ENCODE results near the gene PRKCD. TPM values are rescaled to one million over a fixed set of nuclear protein-coding genes. Genes with fewer than 3 reads are reported as not detected.

PRKCD gene
- total and polyA plus RNA-seq, 11 donors, result 5.3 to 44.5 (median 11.6) TPM

- peak; percentile 46 to 76 (median 53) for DNase-seq
- intact Hi-C loops (cut with DNase I), result loop anchor here (1.0 to 5.0 kb wide), 5 partner anchors 61 to 82 kb away; partner anchors contain the start of gene RFT1 (in 6 of the 10)
- TF ChIP-seq CTCF (IDR thresholded peaks at IDR 0.05) (peak; percentile 95 to 100 (median 99)), POLR2A (IDR thresholded peaks at IDR 0.05) (no peak)
- 26 to 29% (median 27%) methylated on average over 23 to 36 of the region's 36 CpGs for WGBS, 4 donors
- H3K27me3 ChIP-seq, result no peaks in the 10 kb centered on the region
- ATAC-seq, result peak in 3 of 4 donors; percentile 61 to 76 (median 74)
- H3K9me3 ChIP-seq, result no peaks in the 10 kb centered on the region
- peaks cover 0 to 36% (median 3%) of the 10 kb centered on the region in 9 donors for H3K36me3 ChIP-seq
- H3K4me3 ChIP-seq, result no peak overlapping the region
- peaks cover 0 to 49% (median 22%) of the 10 kb centered on the region in 12 donors for H3K4me1 ChIP-seq
- no peak overlapping the region for H3K27ac ChIP-seq
Measured at GRCh38 chr3:53195602-53196574, 34.9 kb downstream of the PRKCD start.

GRCh38 chr3:53196575-53197407, 35.8 kb downstream of the PRKCD start:
- no peaks in the 10 kb centered on the region for H3K9me3 ChIP-seq
- no peak overlapping the region for H3K4me3 ChIP-seq
- intact Hi-C loops (cut with DNase I), result loop anchor here (1.0 to 5.0 kb wide), 5 partner anchors 62 to 82 kb away; partner anchors contain the start of gene RFT1 (in 6 of the 10)
- DNase-seq (no peak), ATAC-seq (no peak)
- peaks cover 0 to 49% (median 22%) of the 10 kb centered on the region in 12 donors for H3K4me1 ChIP-seq
- H3K36me3 ChIP-seq, result peaks cover 0 to 27% (median 0%) of the 10 kb centered on the region in 9 donors
- no peak overlapping the region for H3K27ac ChIP-seq
- 61 to 66% (median 66%) methylated on average over 16 to 17 of the region's 17 CpGs for WGBS, 4 donors
- TF ChIP-seq CTCF (IDR thresholded peaks at IDR 0.05) (peak in 2 of 12 donors; percentile 9 to 16), POLR2A (IDR thresholded peaks at IDR 0.05) (no peak)
- H3K27me3 ChIP-seq, result no peaks in the 10 kb centered on the region

- no peak for TF ChIP-seq CTCF (IDR thresholded peaks at IDR 0.05)
- no peak for TF ChIP-seq POLR2A (IDR thresholded peaks at IDR 0.05)
- intact Hi-C loops (cut with DNase I), result loop anchor here in 6 of 10 donors (5.0 kb wide), 1 partner anchor 66 kb away; the partner anchor contains the start of gene RFT1 (in 6 of the 6)
- no peak for DNase-seq
Measured at GRCh38 chr3:53198256-53198977, 37.4 kb downstream of the PRKCD start.

More at GRCh38 chr3:53198256-53198977, 37.4 kb downstream of the PRKCD start:
- Histone ChIP-seq H3K27ac (no peak overlapping the region), H3K4me3 (no peak overlapping the region), H3K36me3 (peaks cover 0 to 10% (median 0%) of the 10 kb centered on the region in 9 donors), H3K4me1 (peaks cover 0 to 35% (median 19%) of the 10 kb centered on the region in 12 donors), H3K27me3 (no peaks in the 10 kb centered on the region), H3K9me3 (no peaks in the 10 kb centered on the region)
- 43 to 64% (median 45%) methylated on average over 10 of the region's 10 CpGs for WGBS, 4 donors
- no peak for ATAC-seq
